ENCODE data around the gene GLIPR1L1. TPM values are rescaled to one million over a fixed set of nuclear protein-coding genes. Genes with fewer than 3 reads are reported as not detected.

The GLIPR1L1 gene
- total RNA-seq (2014; rRNA removed; shearing (Covaris generic)) = 12.8 and 17.6 TPM in 2 replicates

DNA sequence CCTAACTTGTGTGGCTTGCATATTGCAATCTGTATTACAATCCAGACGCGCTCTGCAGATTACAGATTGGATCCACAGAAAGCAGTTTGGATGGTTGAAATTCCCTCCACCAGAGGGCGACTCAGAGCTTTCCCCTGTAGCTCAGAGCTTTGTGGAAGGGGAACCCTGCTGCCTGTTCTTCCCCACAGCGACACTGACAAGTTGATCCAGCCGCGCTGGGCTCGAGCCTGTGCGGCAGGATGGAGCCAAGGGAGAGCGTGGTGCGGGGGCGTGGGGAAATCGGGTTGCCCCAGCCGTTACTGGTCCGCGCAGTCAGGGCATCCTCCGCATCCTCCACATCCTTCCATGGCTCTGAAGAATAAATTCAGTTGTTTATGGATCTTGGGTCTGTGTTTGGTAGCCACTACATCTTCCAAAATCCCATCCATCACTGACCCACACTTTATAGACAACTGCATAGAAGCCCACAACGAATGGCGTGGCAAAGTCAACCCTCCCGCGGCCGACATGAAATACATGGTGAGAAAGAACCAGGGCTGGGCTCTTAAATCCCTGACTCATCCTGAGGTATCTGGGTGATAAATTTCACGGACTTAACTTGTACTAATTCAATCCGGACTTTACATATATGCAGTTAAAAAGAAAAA, at the start of gene GLIPR1L1:
Gene GLIPR1L1 (plus strand): TSS at position 287 of the 647 bp plus-strand sequence. CDS start 59 bp downstream, at position 346.
- peak within 1 kb of the TSS; percentile 40 for H3K4me3 ChIP-seq (ENCODE audit: insufficient read depth, low read depth, low read length)
- DNase-seq = peak; percentile 75
- no peaks in the 10 kb centered on the region for H3K36me3 ChIP-seq (replicated peaks; ENCODE audit: control insufficient read depth, insufficient read depth, low read length)
- H3K27me3 ChIP-seq (ENCODE audit: control insufficient read depth, insufficient read depth, low read length) = no peaks in the 10 kb centered on the region

- H3K36me3 ChIP-seq (replicated peaks; ENCODE audit: control insufficient read depth, insufficient read depth, low read length) = no peaks in the 10 kb centered on the region
- H3K27me3 ChIP-seq (ENCODE audit: control insufficient read depth, insufficient read depth, low read length) = no peaks in the 10 kb centered on the region
- no peak for DNase-seq
- no peak overlapping the region for H3K4me3 ChIP-seq (ENCODE audit: insufficient read depth, low read depth, low read length)
Measured at GRCh38 chr12:75288860-75289259, 45.6 kb upstream of the GLIPR1L1 start.

GRCh38 chr12:75289753-75290152, 44.7 kb upstream of the GLIPR1L1 start:
- Histone ChIP-seq H3K4me3 (ENCODE audit: insufficient read depth, low read depth, low read length) (no peak overlapping the region), H3K36me3 (replicated peaks; ENCODE audit: control insufficient read depth, insufficient read depth, low read length) (no peaks in the 10 kb centered on the region), H3K27me3 (ENCODE audit: control insufficient read depth, insufficient read depth, low read length) (no peaks in the 10 kb centered on the region)
- no peak for DNase-seq

DNA sequence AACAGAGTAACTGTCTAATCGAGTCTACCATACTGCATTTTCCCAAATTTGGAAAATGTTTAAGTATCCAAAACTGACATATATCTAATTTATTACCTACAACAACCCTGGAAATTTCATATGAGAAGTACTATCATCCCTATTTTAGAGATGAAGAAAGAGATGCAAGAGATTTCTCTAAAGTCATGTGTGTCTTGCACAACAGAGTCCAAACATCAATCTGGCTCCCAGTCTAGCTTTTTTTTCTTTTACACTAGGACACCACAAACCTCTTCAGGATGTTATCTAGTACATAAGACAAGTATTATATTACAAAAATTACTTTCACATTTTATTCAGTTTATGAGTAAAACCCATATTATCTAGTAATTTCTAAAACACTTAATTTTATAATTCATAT, 43.5 kb upstream of the GLIPR1L1 start:
- no peaks in the 10 kb centered on the region for H3K36me3 ChIP-seq (replicated peaks; ENCODE audit: control insufficient read depth, insufficient read depth, low read length)
- no peak overlapping the region for H3K4me3 ChIP-seq (ENCODE audit: insufficient read depth, low read depth, low read length)
- no peaks in the 10 kb centered on the region for H3K27me3 ChIP-seq (ENCODE audit: control insufficient read depth, insufficient read depth, low read length)
- no peak for DNase-seq

DNA sequence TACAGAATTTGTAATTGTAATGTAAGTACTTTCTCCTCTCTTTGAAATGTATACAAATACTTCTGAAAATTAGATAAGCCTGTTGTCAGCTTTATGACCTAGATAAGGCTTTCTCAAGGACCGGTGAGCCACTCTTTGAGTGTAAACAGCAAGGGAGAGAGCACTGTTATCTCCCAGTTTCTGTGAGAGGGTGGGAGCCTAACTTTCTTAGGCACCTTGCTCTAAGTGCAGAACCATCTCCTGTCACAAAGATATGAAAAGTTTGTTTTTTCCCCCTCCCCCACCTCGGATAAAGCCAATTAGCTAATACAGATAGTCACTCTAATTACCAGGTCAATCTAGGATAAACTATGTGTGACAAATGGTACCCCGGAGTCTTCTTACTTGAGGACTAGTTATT, 40.1 kb upstream of the GLIPR1L1 start:
- H3K36me3 ChIP-seq (replicated peaks; ENCODE audit: control insufficient read depth, insufficient read depth, low read length) = no peaks in the 10 kb centered on the region
- no peak for DNase-seq
- H3K4me3 ChIP-seq (ENCODE audit: insufficient read depth, low read depth, low read length) = no peak overlapping the region
- no peaks in the 10 kb centered on the region for H3K27me3 ChIP-seq (ENCODE audit: control insufficient read depth, insufficient read depth, low read length)

- Histone ChIP-seq H3K27me3 (ENCODE audit: control insufficient read depth, insufficient read depth, low read length) (no peaks in the 10 kb centered on the region), H3K4me3 (ENCODE audit: insufficient read depth, low read depth, low read length) (no peak overlapping the region), H3K36me3 (replicated peaks; ENCODE audit: control insufficient read depth, insufficient read depth, low read length) (no peaks in the 10 kb centered on the region)
- DNase-seq = peak; percentile 11
Measured at GRCh38 chr12:75294797-75295196, 39.7 kb upstream of the GLIPR1L1 start.

- Histone ChIP-seq H3K36me3 (replicated peaks; ENCODE audit: control insufficient read depth, insufficient read depth, low read length) (no peaks in the 10 kb centered on the region), H3K4me3 (ENCODE audit: insufficient read depth, low read depth, low read length) (no peak overlapping the region), H3K27me3 (ENCODE audit: control insufficient read depth, insufficient read depth, low read length) (no peaks in the 10 kb centered on the region)
- no peak for DNase-seq
Measured at GRCh38 chr12:75302225-75302624, 32.2 kb upstream of the GLIPR1L1 start.

DNA sequence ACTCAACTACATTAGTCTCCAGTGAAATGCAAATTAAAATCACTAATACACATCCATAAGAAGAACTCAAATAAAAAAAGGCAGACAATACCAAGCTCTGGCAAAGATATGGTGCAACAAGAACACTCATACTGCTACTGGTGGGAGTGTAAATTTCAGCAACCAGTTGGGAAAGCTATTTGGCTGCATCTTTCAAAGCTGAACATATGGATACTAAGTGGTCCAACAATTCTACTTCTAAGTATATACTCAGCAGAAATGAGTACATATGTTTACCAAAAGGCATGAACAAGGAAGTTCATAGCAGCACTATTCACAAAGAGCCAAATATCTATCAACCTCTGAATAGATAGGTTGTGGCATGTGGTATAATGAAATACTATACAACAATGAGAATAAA, 31.7 kb upstream of the GLIPR1L1 start:
- H3K4me3 ChIP-seq (ENCODE audit: insufficient read depth, low read depth, low read length) = no peak overlapping the region
- DNase-seq = no peak
- no peaks in the 10 kb centered on the region for H3K27me3 ChIP-seq (ENCODE audit: control insufficient read depth, insufficient read depth, low read length)
- no peaks in the 10 kb centered on the region for H3K36me3 ChIP-seq (replicated peaks; ENCODE audit: control insufficient read depth, insufficient read depth, low read length)

DNA sequence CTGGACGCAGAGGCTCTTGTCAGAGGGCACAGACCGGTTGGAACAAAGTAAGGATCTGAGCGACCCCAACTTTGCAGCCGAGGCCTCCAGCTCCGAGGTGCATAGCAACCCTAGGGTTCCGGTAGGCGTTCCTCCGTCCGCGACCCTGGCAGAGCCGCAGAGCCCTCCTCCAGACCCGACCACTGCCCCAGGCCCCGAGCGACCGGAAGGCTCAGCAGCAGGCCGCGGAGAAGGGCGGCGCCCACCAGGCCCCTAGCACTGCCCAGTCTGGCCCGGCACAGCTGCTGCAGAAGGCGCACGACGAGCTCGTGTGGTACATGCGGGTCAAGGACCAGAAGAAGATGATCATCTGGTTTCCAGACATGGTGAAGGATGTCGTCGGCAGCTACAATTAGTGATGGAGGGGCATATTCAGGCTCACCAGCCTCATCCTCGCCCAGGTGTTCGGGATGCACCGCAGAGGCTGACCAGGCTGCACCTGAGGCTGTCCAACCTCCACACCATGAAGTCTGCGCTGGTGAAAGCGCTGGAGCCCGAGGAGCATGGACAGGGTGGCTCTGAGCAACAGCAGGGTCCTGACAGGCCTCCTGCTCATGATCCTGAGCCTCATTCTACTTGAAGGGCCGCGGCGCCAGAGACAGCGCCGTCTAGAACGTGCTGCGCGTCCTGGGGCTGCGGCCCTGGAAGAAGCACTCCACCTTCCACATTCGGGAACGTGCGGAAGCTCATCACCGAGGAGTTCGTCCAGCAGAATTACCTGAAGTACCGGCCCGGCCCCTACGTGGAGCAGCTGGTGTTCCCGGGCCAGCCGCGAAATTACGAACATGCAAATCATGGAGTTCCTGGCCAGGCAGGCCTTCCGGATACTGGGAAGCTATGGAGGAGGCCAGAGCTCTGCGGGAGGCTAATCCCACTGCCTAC, 28.8 kb upstream of the GLIPR1L1 start:
- no peak for DNase-seq

DNA sequence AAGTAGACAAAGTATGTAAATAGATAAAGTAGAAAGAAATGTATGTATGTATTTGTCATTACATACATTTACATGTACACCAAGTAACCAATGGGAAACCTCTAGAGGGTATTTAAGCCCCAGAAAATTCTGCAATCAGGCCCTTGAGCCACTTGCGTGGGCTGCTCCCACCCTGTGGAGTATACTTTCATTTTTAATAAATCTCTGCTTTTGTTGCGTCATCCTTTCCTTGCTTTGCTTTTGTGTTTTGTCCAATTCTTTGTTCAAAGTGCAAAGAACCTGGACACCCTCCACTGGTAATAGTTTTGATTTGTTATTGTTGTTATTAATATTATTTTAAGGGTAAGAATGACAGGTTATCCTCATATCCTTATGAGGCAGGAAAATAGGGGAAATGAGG, 26.2 kb upstream of the GLIPR1L1 start:
- no peaks in the 10 kb centered on the region for H3K27me3 ChIP-seq (ENCODE audit: control insufficient read depth, insufficient read depth, low read length)
- DNase-seq = no peak
- no peak overlapping the region for H3K4me3 ChIP-seq (ENCODE audit: insufficient read depth, low read depth, low read length)
- H3K36me3 ChIP-seq (replicated peaks; ENCODE audit: control insufficient read depth, insufficient read depth, low read length) = no peaks in the 10 kb centered on the region

More for the DNA sequence above, 28.8 kb upstream of the GLIPR1L1 start:
- no peak overlapping the region for H3K4me3 ChIP-seq (ENCODE audit: insufficient read depth, low read depth, low read length)
- H3K36me3 ChIP-seq (replicated peaks; ENCODE audit: control insufficient read depth, insufficient read depth, low read length) = no peaks in the 10 kb centered on the region
- no peaks in the 10 kb centered on the region for H3K27me3 ChIP-seq (ENCODE audit: control insufficient read depth, insufficient read depth, low read length)

GRCh38 chr12:75311369-75311768, 23.1 kb upstream of the GLIPR1L1 start:
- no peak overlapping the region for H3K4me3 ChIP-seq (ENCODE audit: insufficient read depth, low read depth, low read length)
- H3K36me3 ChIP-seq (replicated peaks; ENCODE audit: control insufficient read depth, insufficient read depth, low read length) = no peaks in the 10 kb centered on the region
- no peak for DNase-seq
- no peaks in the 10 kb centered on the region for H3K27me3 ChIP-seq (ENCODE audit: control insufficient read depth, insufficient read depth, low read length)

- H3K4me3 ChIP-seq (ENCODE audit: insufficient read depth, low read depth, low read length) = no peak overlapping the region
- no peaks in the 10 kb centered on the region for H3K27me3 ChIP-seq (ENCODE audit: control insufficient read depth, insufficient read depth, low read length)
- H3K36me3 ChIP-seq (replicated peaks; ENCODE audit: control insufficient read depth, insufficient read depth, low read length) = no peaks in the 10 kb centered on the region
- no peak for DNase-seq
Measured at GRCh38 chr12:75315518-75315917, 19.0 kb upstream of the GLIPR1L1 start.

DNA sequence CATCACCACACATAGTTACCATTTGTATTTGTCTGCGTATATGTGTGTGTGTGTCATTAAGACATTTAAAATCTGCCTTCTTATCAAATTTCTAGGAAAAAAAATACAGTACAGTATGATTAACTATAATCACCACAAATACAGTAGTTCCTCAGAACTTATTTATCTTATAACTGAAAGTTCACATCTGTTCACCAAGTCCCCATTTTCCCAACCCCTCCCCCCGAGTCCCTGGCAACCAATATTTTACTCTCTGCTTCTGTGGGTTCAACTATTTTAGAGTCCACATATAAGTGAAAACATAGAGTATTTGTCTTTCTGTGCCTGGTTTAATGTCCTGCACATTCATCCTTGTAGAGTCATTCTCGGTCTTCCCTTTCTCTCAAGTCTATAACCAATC, 16.7 kb upstream of the GLIPR1L1 start:
- H3K27me3 ChIP-seq (ENCODE audit: control insufficient read depth, insufficient read depth, low read length) = no peaks in the 10 kb centered on the region
- H3K36me3 ChIP-seq (replicated peaks; ENCODE audit: control insufficient read depth, insufficient read depth, low read length) = no peaks in the 10 kb centered on the region
- no peak overlapping the region for H3K4me3 ChIP-seq (ENCODE audit: insufficient read depth, low read depth, low read length)
- DNase-seq = no peak

- Histone ChIP-seq H3K36me3 (replicated peaks; ENCODE audit: control insufficient read depth, insufficient read depth, low read length) (no peaks in the 10 kb centered on the region), H3K27me3 (ENCODE audit: control insufficient read depth, insufficient read depth, low read length) (no peaks in the 10 kb centered on the region), H3K4me3 (ENCODE audit: insufficient read depth, low read depth, low read length) (no peak overlapping the region)
- no peak for DNase-seq
Measured at GRCh38 chr12:75322464-75322863, 12.0 kb upstream of the GLIPR1L1 start.

DNA sequence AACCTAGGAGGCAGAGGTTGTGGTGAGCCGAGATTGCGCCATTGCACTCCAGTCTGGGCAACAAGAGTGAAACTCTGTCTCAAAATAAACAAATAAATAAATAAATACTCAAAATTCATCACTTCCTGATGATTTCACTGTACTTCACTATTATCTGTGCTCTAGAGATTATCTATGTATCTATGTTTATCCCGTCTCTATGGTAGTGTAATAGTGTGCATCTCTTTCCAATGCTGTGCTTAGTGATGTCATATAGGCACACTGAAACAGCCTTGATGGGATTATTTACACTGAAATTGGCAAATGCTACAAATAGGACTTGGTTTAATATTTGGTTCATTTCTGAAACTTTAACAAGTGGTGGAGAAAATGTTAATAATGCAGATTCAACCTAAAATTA, 10.8 kb upstream of the GLIPR1L1 start:
- H3K36me3 ChIP-seq (replicated peaks; ENCODE audit: control insufficient read depth, insufficient read depth, low read length) = no peaks in the 10 kb centered on the region
- no peaks in the 10 kb centered on the region for H3K27me3 ChIP-seq (ENCODE audit: control insufficient read depth, insufficient read depth, low read length)
- no peak overlapping the region for H3K4me3 ChIP-seq (ENCODE audit: insufficient read depth, low read depth, low read length)
- DNase-seq = no peak

All from H7 (cell line).